Measurements from ENCODE around the gene MPC2. TPM values are rescaled to one million over a fixed set of nuclear protein-coding genes. Genes with fewer than 3 reads are reported as not detected.
"Not testable (repeated sequence)": the region's sequence is repeated elsewhere in the genome, so short reads cannot be mapped to it uniquely, and the experiment has no call there.

MPC2 gene
- total RNA-seq, 2 donors from 2014 or later: 71.4 to 122 TPM

GRCh38 chr1:167899253-167899681, 37.6 kb downstream of the MPC2 start:
- TF ChIP-seq, protein P1, sequence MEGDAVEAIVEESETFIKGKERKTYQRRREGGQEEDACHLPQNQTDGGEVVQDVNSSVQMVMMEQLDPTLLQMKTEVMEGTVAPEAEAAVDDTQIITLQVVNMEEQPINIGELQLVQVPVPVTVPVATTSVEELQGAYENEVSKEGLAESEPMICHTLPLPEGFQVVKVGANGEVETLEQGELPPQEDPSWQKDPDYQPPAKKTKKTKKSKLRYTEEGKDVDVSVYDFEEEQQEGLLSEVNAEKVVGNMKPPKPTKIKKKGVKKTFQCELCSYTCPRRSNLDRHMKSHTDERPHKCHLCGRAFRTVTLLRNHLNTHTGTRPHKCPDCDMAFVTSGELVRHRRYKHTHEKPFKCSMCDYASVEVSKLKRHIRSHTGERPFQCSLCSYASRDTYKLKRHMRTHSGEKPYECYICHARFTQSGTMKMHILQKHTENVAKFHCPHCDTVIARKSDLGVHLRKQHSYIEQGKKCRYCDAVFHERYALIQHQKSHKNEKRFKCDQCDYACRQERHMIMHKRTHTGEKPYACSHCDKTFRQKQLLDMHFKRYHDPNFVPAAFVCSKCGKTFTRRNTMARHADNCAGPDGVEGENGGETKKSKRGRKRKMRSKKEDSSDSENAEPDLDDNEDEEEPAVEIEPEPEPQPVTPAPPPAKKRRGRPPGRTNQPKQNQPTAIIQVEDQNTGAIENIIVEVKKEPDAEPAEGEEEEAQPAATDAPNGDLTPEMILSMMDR (IDR thresholded peaks at IDR 0.05): no peak
- no peak for DNase-seq (ENCODE audit: low spot score)
- H3K27ac ChIP-seq: no peak overlapping the region

DNA sequence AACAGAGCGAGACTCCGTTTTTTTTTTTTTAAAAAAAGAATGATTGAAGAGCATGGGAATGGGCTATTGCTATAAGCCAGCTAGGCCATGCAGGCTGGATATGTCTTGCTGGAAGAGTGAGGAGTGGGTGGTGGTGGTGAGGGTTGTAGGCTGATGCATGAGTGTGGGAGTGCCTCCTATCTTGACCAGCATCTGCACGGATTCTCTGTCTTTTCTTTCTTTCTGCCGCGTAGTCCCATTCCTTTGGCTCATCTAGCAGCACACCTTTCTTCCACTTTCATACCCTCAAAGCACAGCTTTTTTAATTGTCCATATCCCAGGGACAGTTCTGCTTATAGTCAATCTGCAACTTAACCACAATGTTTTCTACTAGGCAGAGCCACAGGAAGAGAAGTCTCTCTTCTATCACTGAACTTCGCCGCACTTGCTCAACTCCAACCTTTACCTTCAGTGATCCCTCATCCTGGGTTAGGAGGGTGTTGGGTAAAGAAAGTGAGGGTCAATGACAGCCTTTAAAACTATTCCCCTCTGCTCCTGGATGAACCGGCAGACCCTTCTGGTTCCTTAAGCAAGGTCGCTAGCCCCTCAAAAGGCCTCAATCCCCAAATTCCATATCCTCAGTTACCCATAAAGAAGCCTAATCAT, 38.2 kb downstream of the MPC2 start:
- no peak for DNase-seq (ENCODE audit: low spot score)
- Histone ChIP-seq H3K9me3 (no peaks in the 10 kb centered on the region), H3K4me3 (no peak overlapping the region), H3K36me3 (no peaks in the 10 kb centered on the region), H3K27ac (no peak overlapping the region), H3K4me1 (no peaks in the 10 kb centered on the region), H3K27me3 (no peaks in the 10 kb centered on the region)
- TF ChIP-seq, protein P1 (IDR thresholded peaks at IDR 0.05): no peak

More at GRCh38 chr1:167899253-167899681, 37.6 kb downstream of the MPC2 start:
- H3K4me3 ChIP-seq: no peak overlapping the region
- H3K4me1 ChIP-seq: no peaks in the 10 kb centered on the region
- H3K27me3 ChIP-seq: no peaks in the 10 kb centered on the region
- H3K36me3 ChIP-seq: no peaks in the 10 kb centered on the region
- H3K9me3 ChIP-seq: no peaks in the 10 kb centered on the region

- no peaks in the 10 kb centered on the region for H3K4me1 ChIP-seq
- H3K36me3 ChIP-seq: no peaks in the 10 kb centered on the region
- DNase-seq (ENCODE audit: low spot score): no peak
- no peak overlapping the region for H3K4me3 ChIP-seq
- H3K27me3 ChIP-seq: no peaks in the 10 kb centered on the region
- H3K27ac ChIP-seq: no peak overlapping the region
- no peaks in the 10 kb centered on the region for H3K9me3 ChIP-seq
- TF ChIP-seq, protein P1 (IDR thresholded peaks at IDR 0.05): no peak
Measured at GRCh38 chr1:167893798-167894197, 43.1 kb downstream of the MPC2 start.

GRCh38 chr1:167890400-167890799, 46.5 kb downstream of the MPC2 start:
- no peaks in the 10 kb centered on the region for H3K4me1 ChIP-seq

DNA sequence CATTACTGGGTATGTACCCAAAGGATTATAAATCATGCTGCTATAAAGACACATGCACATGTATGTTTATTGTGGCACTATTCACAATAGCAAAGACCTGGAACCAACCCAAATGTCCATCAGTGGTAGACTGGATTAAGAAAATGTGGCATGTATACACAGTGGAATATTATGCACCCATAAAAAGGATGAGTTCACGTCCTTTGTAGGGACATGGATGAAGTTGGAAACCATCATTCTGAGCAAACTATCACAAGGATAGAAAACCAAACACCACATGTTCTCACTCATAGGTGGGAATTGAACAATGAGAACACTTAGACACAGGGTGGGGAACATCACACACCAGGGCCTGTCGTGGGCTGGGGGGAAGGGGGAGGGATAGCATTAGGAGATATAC, 49.7 kb downstream of the MPC2 start:
- H3K9me3 ChIP-seq; H3K36me3 ChIP-seq; H3K4me1 ChIP-seq; H3K27ac ChIP-seq; DNase-seq (ENCODE audit: low spot score); H3K27me3 ChIP-seq; H3K4me3 ChIP-seq: not testable (repeated sequence)

More at GRCh38 chr1:167890400-167890799, 46.5 kb downstream of the MPC2 start:
- TF ChIP-seq, protein P1 (IDR thresholded peaks at IDR 0.05): no peak
- DNase-seq (ENCODE audit: low spot score): no peak
- no peak overlapping the region for H3K27ac ChIP-seq
- no peaks in the 10 kb centered on the region for H3K27me3 ChIP-seq
- H3K4me3 ChIP-seq: no peak overlapping the region
- H3K36me3 ChIP-seq: no peaks in the 10 kb centered on the region
- no peaks in the 10 kb centered on the region for H3K9me3 ChIP-seq

GRCh38 chr1:167882376-167882775, 54.5 kb downstream of the MPC2 start:
- Histone ChIP-seq H3K9me3 (no peaks in the 10 kb centered on the region), H3K4me1 (no peaks in the 10 kb centered on the region), H3K27ac (no peak overlapping the region), H3K4me3 (no peak overlapping the region), H3K36me3 (no peaks in the 10 kb centered on the region), H3K27me3 (no peaks in the 10 kb centered on the region)
- no peak for DNase-seq (ENCODE audit: low spot score)
- TF ChIP-seq, protein P1 (IDR thresholded peaks at IDR 0.05): no peak
